ENCODE data around the gene ANKS6. TPM values are rescaled to one million over a fixed set of nuclear protein-coding genes. Genes with fewer than 3 reads are reported as not detected.

Gene ANKS6
- total and polyA plus RNA-seq, 2 experiments from 2014 or later = 36.9 to 59.0 TPM

GRCh38 chr9:98819231-98819630 lies 22.9 kb upstream of the ANKS6 start:
- ATAC-seq (no peak), DNase-seq (ENCODE audit: low spot score) (no peak)
- Histone ChIP-seq H3K4me1 (ENCODE audit: insufficient read depth) (no peaks in the 10 kb centered on the region), H3K9me2 (ENCODE audit: insufficient read depth) (no peaks in the 10 kb centered on the region), H3K79me2 (replicated peaks; ENCODE audit: insufficient read depth) (no peaks in the 10 kb centered on the region), H3F3A (replicated peaks; ENCODE audit: low read depth) (no peaks in the 10 kb centered on the region), H3K4me3 (no peak overlapping the region), H3K36me3 (ENCODE audit: insufficient read depth) (no peaks in the 10 kb centered on the region), H3K4me2 (no peak overlapping the region), H4K20me1 (replicated peaks; ENCODE audit: insufficient read depth) (peaks cover 1% of the 10 kb centered on the region; the same call in 1 of the 2 replicates), H3K27me3 (ENCODE audit: insufficient read depth) (no peaks in the 10 kb centered on the region), H3K27ac (ENCODE audit: low read depth) (no peak overlapping the region), H2AFZ (no peak overlapping the region)
- Mint-ChIP-seq H3K27me3 (ENCODE audit: insufficient read depth, low read depth, poor library complexity) (peaks cover 6% of the 10 kb centered on the region), H3K36me3 (ENCODE audit: low read depth) (peaks cover 14% of the 10 kb centered on the region), H3K4me3 (no peak overlapping the region), H3K27ac (no peak overlapping the region), H3K9me3 (no peaks in the 10 kb centered on the region; the same call in 2 of the 3 replicates), H3K4me1 (no peaks in the 10 kb centered on the region)
- TF ChIP-seq, protein P1, sequence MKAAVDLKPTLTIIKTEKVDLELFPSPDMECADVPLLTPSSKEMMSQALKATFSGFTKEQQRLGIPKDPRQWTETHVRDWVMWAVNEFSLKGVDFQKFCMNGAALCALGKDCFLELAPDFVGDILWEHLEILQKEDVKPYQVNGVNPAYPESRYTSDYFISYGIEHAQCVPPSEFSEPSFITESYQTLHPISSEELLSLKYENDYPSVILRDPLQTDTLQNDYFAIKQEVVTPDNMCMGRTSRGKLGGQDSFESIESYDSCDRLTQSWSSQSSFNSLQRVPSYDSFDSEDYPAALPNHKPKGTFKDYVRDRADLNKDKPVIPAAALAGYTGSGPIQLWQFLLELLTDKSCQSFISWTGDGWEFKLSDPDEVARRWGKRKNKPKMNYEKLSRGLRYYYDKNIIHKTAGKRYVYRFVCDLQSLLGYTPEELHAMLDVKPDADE (IDR thresholded peaks at IDR 0.05) = no peak
- no peak for TF ChIP-seq STAT1 (IDR thresholded peaks at IDR 0.05; ENCODE audit: unreplicated experiment)

DNA sequence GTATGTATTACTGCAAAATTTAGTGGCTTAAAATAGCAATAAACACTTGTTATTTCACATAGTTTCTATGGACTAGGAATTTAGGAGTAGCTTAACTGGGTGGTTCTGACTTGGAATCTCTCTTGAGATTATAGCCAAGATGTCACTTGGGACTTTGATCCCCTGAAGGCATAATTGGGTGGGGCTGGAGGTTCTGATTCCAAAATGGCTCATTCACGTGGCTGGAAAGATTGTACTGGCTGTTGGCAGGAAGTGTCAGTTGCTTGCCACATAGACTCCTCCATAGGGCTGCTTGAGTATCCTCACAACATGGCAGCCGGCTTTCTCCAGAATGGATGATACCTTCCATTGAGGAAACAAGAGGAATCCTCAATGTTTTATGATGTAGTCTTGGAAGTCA lies 22.4 kb upstream of the ANKS6 start:
- Histone ChIP-seq H3K79me2 (replicated peaks; ENCODE audit: insufficient read depth) (no peaks in the 10 kb centered on the region), H3K4me2 (no peak overlapping the region), H3K4me1 (ENCODE audit: insufficient read depth) (no peaks in the 10 kb centered on the region), H3K4me3 (no peak overlapping the region), H2AFZ (no peak overlapping the region), H3F3A (replicated peaks; ENCODE audit: low read depth) (no peaks in the 10 kb centered on the region), H3K27me3 (ENCODE audit: insufficient read depth) (no peaks in the 10 kb centered on the region), H3K27ac (ENCODE audit: low read depth) (no peak overlapping the region), H3K9me2 (ENCODE audit: insufficient read depth) (no peaks in the 10 kb centered on the region), H4K20me1 (replicated peaks; ENCODE audit: insufficient read depth) (peaks cover 3% of the 10 kb centered on the region; the same call in 1 of the 2 replicates), H3K36me3 (ENCODE audit: insufficient read depth) (no peaks in the 10 kb centered on the region)
- Mint-ChIP-seq H3K27me3 (ENCODE audit: insufficient read depth, low read depth, poor library complexity) (peaks cover 6% of the 10 kb centered on the region), H3K9me3 (no peaks in the 10 kb centered on the region; the same call in 2 of the 3 replicates), H3K27ac (no peak overlapping the region), H3K36me3 (ENCODE audit: low read depth) (peaks cover 14% of the 10 kb centered on the region), H3K4me3 (no peak overlapping the region), H3K4me1 (no peaks in the 10 kb centered on the region)
- DNase-seq (ENCODE audit: low spot score) (no peak), ATAC-seq (no peak)
- TF ChIP-seq NANOG (IDR thresholded peaks at IDR 0.05; ENCODE audit: borderline replicate concordance) (no peak), ZNF114 (CRISPR knock-in tag; IDR thresholded peaks at IDR 0.05) (no peak), ZNF331 (CRISPR knock-in tag; IDR thresholded peaks at IDR 0.05; ENCODE audit: low read depth) (no peak), CREB1 (CRISPR knock-in tag; IDR thresholded peaks at IDR 0.05; ENCODE audit: low read depth) (no peak), POLR2AphosphoS5 (IDR thresholded peaks at IDR 0.05; ENCODE audit: low read depth) (no peak)
- TF ChIP-seq, protein P1 (IDR thresholded peaks at IDR 0.05) = no peak
- TF ChIP-seq, protein P2, sequence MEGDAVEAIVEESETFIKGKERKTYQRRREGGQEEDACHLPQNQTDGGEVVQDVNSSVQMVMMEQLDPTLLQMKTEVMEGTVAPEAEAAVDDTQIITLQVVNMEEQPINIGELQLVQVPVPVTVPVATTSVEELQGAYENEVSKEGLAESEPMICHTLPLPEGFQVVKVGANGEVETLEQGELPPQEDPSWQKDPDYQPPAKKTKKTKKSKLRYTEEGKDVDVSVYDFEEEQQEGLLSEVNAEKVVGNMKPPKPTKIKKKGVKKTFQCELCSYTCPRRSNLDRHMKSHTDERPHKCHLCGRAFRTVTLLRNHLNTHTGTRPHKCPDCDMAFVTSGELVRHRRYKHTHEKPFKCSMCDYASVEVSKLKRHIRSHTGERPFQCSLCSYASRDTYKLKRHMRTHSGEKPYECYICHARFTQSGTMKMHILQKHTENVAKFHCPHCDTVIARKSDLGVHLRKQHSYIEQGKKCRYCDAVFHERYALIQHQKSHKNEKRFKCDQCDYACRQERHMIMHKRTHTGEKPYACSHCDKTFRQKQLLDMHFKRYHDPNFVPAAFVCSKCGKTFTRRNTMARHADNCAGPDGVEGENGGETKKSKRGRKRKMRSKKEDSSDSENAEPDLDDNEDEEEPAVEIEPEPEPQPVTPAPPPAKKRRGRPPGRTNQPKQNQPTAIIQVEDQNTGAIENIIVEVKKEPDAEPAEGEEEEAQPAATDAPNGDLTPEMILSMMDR (conservative IDR thresholded peaks at IDR 0.05; ENCODE audit: low read depth in 2 of 2) = no peak
- TF ChIP-seq, protein P3, sequence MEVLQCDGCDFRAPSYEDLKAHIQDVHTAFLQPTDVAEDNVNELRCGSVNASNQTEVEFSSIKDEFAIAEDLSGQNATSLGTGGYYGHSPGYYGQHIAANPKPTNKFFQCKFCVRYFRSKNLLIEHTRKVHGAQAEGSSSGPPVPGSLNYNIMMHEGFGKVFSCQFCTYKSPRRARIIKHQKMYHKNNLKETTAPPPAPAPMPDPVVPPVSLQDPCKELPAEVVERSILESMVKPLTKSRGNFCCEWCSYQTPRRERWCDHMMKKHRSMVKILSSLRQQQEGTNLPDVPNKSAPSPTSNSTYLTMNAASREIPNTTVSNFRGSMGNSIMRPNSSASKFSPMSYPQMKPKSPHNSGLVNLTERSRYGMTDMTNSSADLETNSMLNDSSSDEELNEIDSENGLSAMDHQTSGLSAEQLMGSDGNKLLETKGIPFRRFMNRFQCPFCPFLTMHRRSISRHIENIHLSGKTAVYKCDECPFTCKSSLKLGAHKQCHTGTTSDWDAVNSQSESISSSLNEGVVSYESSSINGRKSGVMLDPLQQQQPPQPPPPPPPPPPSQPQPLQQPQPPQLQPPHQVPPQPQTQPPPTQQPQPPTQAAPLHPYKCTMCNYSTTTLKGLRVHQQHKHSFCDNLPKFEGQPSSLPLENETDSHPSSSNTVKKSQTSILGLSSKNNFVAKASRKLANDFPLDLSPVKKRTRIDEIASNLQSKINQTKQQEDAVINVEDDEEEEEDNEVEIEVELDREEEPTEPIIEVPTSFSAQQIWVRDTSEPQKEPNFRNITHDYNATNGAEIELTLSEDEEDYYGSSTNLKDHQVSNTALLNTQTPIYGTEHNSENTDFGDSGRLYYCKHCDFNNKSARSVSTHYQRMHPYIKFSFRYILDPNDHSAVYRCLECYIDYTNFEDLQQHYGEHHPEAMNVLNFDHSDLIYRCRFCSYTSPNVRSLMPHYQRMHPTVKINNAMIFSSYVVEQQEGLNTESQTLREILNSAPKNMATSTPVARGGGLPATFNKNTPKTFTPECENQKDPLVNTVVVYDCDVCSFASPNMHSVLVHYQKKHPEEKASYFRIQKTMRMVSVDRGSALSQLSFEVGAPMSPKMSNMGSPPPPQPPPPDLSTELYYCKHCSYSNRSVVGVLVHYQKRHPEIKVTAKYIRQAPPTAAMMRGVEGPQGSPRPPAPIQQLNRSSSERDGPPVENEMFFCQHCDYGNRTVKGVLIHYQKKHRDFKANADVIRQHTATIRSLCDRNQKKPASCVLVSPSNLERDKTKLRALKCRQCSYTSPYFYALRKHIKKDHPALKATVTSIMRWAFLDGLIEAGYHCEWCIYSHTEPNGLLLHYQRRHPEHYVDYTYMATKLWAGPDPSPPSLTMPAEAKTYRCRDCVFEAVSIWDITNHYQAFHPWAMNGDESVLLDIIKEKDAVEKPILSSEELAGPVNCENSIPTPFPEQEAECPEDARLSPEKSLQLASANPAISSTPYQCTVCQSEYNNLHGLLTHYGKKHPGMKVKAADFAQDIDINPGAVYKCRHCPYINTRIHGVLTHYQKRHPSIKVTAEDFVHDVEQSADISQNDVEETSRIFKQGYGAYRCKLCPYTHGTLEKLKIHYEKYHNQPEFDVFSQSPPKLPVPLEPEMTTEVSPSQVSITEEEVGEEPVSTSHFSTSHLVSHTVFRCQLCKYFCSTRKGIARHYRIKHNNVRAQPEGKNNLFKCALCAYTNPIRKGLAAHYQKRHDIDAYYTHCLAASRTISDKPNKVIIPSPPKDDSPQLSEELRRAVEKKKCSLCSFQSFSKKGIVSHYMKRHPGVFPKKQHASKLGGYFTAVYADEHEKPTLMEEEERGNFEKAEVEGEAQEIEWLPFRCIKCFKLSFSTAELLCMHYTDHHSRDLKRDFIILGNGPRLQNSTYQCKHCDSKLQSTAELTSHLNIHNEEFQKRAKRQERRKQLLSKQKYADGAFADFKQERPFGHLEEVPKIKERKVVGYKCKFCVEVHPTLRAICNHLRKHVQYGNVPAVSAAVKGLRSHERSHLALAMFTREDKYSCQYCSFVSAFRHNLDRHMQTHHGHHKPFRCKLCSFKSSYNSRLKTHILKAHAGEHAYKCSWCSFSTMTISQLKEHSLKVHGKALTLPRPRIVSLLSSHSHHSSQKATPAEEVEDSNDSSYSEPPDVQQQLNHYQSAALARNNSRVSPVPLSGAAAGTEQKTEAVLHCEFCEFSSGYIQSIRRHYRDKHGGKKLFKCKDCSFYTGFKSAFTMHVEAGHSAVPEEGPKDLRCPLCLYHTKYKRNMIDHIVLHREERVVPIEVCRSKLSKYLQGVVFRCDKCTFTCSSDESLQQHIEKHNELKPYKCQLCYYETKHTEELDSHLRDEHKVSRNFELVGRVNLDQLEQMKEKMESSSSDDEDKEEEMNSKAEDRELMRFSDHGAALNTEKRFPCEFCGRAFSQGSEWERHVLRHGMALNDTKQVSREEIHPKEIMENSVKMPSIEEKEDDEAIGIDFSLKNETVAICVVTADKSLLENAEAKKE (CRISPR knock-in tag; IDR thresholded peaks at IDR 0.05) = no peak
